ENCODE measurements around the gene SLC9A6. TPM values are rescaled to one million over a fixed set of nuclear protein-coding genes. Genes with fewer than 3 reads are reported as not detected.

Gene SLC9A6
- total and polyA plus RNA-seq, 2 experiments from 2014 or later, result 7.2 to 17.1 TPM

GRCh38 chrX:136051611-136052010 is 66.4 kb downstream of the SLC9A6 start (continued):
- TF ChIP-seq, protein P1, sequence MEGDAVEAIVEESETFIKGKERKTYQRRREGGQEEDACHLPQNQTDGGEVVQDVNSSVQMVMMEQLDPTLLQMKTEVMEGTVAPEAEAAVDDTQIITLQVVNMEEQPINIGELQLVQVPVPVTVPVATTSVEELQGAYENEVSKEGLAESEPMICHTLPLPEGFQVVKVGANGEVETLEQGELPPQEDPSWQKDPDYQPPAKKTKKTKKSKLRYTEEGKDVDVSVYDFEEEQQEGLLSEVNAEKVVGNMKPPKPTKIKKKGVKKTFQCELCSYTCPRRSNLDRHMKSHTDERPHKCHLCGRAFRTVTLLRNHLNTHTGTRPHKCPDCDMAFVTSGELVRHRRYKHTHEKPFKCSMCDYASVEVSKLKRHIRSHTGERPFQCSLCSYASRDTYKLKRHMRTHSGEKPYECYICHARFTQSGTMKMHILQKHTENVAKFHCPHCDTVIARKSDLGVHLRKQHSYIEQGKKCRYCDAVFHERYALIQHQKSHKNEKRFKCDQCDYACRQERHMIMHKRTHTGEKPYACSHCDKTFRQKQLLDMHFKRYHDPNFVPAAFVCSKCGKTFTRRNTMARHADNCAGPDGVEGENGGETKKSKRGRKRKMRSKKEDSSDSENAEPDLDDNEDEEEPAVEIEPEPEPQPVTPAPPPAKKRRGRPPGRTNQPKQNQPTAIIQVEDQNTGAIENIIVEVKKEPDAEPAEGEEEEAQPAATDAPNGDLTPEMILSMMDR (conservative IDR thresholded peaks at IDR 0.05; ENCODE audit: low read depth in 2 of 2), result no peak

GRCh38 chrX:136055651-136056221 is 70.5 kb downstream of the SLC9A6 start:
- H3K27me3 ChIP-seq (ENCODE audit: insufficient read depth), result no peaks in the 10 kb centered on the region
- H3K4me1 ChIP-seq (ENCODE audit: insufficient read depth), result no peaks in the 10 kb centered on the region
- Mint-ChIP-seq H3K9me3 (no peaks in the 10 kb centered on the region), H3K4me1 (peaks cover 6% of the 10 kb centered on the region; the same call in 2 of the 3 replicates), H3K36me3 (ENCODE audit: low read depth) (no peaks in the 10 kb centered on the region), H3K4me3 (no peak overlapping the region), H3K27ac (no peak overlapping the region), H3K27me3 (ENCODE audit: insufficient read depth, low read depth, poor library complexity) (no peaks in the 10 kb centered on the region)
- no peak overlapping the region for H3K4me2 ChIP-seq
- DNase-seq (ENCODE audit: low spot score) (no peak), ATAC-seq (no peak)
- H4K20me1 ChIP-seq (replicated peaks; ENCODE audit: insufficient read depth), result no peaks in the 10 kb centered on the region
- H3K36me3 ChIP-seq (ENCODE audit: insufficient read depth), result no peaks in the 10 kb centered on the region
- no peaks in the 10 kb centered on the region for H3K79me2 ChIP-seq (replicated peaks; ENCODE audit: insufficient read depth)
- H2AFZ ChIP-seq, result no peak overlapping the region
- H3K9me2 ChIP-seq (ENCODE audit: insufficient read depth), result no peaks in the 10 kb centered on the region
- no peak overlapping the region for H3K27ac ChIP-seq (ENCODE audit: low read depth)
- no peak overlapping the region for H3K4me3 ChIP-seq
- H3F3A ChIP-seq (replicated peaks; ENCODE audit: low read depth), result no peaks in the 10 kb centered on the region
- TF ChIP-seq ETS1 (IDR thresholded peaks at IDR 0.05), result no peak
- no peak for TF ChIP-seq POLR2AphosphoS5 (IDR thresholded peaks at IDR 0.05; ENCODE audit: low read depth)
- TF ChIP-seq, protein P1 (conservative IDR thresholded peaks at IDR 0.05; ENCODE audit: low read depth in 2 of 2), result no peak
- no peak for TF ChIP-seq EZH2 (IDR thresholded peaks at IDR 0.05; ENCODE audit: low read depth, unreplicated experiment)
- TF ChIP-seq CREB1 (CRISPR knock-in tag; IDR thresholded peaks at IDR 0.05; ENCODE audit: low read depth), result no peak
- no peak for TF ChIP-seq EZH2phosphoT487 (IDR thresholded peaks at IDR 0.05; ENCODE audit: unreplicated experiment)
- TF ChIP-seq REST (IDR thresholded peaks at IDR 0.05; ENCODE audit: unreplicated experiment), result no peak
- no peak for TF ChIP-seq ZNF462 (CRISPR knock-in tag; IDR thresholded peaks at IDR 0.05)
- no peak for TF ChIP-seq NANOG (IDR thresholded peaks at IDR 0.05; ENCODE audit: borderline replicate concordance)
